ENCODE measurements around the gene PAPPA2.

DNA sequence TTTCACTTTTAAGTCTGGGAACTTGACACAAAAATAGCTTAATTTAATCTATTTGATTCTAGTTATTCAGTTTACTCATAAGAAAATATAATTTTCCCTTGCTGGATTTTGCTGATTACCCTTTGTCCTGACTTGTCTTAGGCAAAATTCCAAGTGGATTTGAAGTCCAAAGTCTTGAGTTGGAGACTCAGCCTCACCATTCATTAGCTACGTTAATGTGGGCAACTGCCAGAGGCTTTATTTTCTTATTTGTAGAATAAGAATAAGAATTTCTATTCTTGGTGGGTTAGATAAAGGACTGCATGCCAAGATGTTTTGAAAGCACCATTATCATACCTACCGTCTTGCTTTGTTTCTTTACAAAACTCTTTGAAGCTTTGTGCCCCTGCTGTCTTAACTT is 22.8 kb upstream of the PAPPA2 start:
- TF ChIP-seq POLR2AphosphoS5 (IDR thresholded peaks at IDR 0.05; ENCODE audit: low read depth, low read length) (no peak), SIN3A (IDR thresholded peaks at IDR 0.05; ENCODE audit: borderline replicate concordance, insufficient read depth, low read depth, low read length) (no peak)
- TF ChIP-seq, protein P1, sequence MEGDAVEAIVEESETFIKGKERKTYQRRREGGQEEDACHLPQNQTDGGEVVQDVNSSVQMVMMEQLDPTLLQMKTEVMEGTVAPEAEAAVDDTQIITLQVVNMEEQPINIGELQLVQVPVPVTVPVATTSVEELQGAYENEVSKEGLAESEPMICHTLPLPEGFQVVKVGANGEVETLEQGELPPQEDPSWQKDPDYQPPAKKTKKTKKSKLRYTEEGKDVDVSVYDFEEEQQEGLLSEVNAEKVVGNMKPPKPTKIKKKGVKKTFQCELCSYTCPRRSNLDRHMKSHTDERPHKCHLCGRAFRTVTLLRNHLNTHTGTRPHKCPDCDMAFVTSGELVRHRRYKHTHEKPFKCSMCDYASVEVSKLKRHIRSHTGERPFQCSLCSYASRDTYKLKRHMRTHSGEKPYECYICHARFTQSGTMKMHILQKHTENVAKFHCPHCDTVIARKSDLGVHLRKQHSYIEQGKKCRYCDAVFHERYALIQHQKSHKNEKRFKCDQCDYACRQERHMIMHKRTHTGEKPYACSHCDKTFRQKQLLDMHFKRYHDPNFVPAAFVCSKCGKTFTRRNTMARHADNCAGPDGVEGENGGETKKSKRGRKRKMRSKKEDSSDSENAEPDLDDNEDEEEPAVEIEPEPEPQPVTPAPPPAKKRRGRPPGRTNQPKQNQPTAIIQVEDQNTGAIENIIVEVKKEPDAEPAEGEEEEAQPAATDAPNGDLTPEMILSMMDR (IDR thresholded peaks at IDR 0.05): no peak
- TF ChIP-seq, protein P2, sequence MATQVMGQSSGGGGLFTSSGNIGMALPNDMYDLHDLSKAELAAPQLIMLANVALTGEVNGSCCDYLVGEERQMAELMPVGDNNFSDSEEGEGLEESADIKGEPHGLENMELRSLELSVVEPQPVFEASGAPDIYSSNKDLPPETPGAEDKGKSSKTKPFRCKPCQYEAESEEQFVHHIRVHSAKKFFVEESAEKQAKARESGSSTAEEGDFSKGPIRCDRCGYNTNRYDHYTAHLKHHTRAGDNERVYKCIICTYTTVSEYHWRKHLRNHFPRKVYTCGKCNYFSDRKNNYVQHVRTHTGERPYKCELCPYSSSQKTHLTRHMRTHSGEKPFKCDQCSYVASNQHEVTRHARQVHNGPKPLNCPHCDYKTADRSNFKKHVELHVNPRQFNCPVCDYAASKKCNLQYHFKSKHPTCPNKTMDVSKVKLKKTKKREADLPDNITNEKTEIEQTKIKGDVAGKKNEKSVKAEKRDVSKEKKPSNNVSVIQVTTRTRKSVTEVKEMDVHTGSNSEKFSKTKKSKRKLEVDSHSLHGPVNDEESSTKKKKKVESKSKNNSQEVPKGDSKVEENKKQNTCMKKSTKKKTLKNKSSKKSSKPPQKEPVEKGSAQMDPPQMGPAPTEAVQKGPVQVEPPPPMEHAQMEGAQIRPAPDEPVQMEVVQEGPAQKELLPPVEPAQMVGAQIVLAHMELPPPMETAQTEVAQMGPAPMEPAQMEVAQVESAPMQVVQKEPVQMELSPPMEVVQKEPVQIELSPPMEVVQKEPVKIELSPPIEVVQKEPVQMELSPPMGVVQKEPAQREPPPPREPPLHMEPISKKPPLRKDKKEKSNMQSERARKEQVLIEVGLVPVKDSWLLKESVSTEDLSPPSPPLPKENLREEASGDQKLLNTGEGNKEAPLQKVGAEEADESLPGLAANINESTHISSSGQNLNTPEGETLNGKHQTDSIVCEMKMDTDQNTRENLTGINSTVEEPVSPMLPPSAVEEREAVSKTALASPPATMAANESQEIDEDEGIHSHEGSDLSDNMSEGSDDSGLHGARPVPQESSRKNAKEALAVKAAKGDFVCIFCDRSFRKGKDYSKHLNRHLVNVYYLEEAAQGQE (IDR thresholded peaks at IDR 0.05; ENCODE audit: insufficient read depth in 1 of 2, low read depth in 2 of 2, low read length in 1 of 2): no peak
